ENCODE data around the gene PDCD4.

DNA sequence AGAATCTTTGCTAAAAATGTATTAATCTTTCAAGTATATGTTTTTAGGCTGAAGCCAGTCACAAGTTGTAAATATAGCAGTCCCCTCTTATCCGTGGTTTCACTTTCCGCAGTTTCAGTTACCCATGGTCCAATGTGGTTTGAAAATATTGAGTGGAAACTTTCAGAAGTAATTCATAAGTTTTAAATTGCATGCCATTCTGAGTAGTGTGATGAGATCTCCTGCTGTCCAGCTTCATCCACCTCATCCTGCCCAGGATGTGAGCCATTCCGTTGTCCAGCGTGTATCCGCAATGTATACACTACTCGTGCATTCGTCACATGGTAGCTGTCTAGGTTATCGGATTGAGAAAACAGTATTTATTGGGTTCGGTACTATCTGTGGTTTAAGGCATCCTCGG, 12.2 kb downstream of the PDCD4 start:
- TF ChIP-seq, protein P1, sequence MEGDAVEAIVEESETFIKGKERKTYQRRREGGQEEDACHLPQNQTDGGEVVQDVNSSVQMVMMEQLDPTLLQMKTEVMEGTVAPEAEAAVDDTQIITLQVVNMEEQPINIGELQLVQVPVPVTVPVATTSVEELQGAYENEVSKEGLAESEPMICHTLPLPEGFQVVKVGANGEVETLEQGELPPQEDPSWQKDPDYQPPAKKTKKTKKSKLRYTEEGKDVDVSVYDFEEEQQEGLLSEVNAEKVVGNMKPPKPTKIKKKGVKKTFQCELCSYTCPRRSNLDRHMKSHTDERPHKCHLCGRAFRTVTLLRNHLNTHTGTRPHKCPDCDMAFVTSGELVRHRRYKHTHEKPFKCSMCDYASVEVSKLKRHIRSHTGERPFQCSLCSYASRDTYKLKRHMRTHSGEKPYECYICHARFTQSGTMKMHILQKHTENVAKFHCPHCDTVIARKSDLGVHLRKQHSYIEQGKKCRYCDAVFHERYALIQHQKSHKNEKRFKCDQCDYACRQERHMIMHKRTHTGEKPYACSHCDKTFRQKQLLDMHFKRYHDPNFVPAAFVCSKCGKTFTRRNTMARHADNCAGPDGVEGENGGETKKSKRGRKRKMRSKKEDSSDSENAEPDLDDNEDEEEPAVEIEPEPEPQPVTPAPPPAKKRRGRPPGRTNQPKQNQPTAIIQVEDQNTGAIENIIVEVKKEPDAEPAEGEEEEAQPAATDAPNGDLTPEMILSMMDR (IDR thresholded peaks at IDR 0.05): no peak
- no peak for TF ChIP-seq ZFX (IDR thresholded peaks at IDR 0.05; ENCODE audit: borderline replicate concordance)

Data from 22Rv1 (cell line).